DND-41 (cell line): ENCODE data around the gene RBMY1J.
"Not testable (repeated sequence)": the region's sequence is repeated elsewhere in the genome, so short reads cannot be mapped to it uniquely, and the experiment has no call there.

Experiments used
- ATAC-seq: fragments of 200-7000 bp; cut with Tn5 transposase; 3 replicates; pipeline ENCODE4 v1.9.1; 2021; ENCODE audit warnings: low read depth; ENCODE audit not compliant: insufficient read depth
- DNase-seq: peaks from one replicate; pipeline ENCODE4 v3.0.0-alpha.2; 2020
- H2AFZ ChIP-seq: 2 replicates; pipeline ENCODE4 v1.6.0; 2012; ENCODE audit warnings: low read depth, low read length
- H3K27ac ChIP-seq: 2 replicates; pipeline ENCODE4 v1.5.1; 2012; ENCODE audit warnings: low read length, inconsistent platforms
- H3K27me3 ChIP-seq: fragments of 200-600 bp; sonication (generic); 2 replicates; pipeline ENCODE4 v1.6.0; 2012; ENCODE audit warnings: low read length, mild to moderate bottlenecking, inconsistent platforms; ENCODE audit not compliant: insufficient read depth, poor library complexity
- H3K36me3 ChIP-seq: 2 replicates; pipeline ENCODE4 v1.5.1; 2012; ENCODE audit warnings: low read length, inconsistent platforms; ENCODE audit not compliant: insufficient read depth
- H3K4me1 ChIP-seq: 2 replicates; pipeline ENCODE4 v1.5.1; 2012; ENCODE audit warnings: mild to moderate bottlenecking, low read length; ENCODE audit not compliant: insufficient read depth
- H3K4me2 ChIP-seq: 2 replicates; pipeline ENCODE4 v1.6.0; 2012; ENCODE audit warnings: mild to moderate bottlenecking, moderate library complexity, low read length, inconsistent platforms; ENCODE audit not compliant: insufficient read depth
- H3K4me3 ChIP-seq, 2 experiments: fragments of 200-600 bp in 1 of 2; shearing (Covaris generic) in 1 of 2; 2 replicates each; pipeline ENCODE4 v1.5.1; 2012 to 2016; ENCODE audit warnings: inconsistent platforms in 2 of 2, low read length in 2 of 2, mild to moderate bottlenecking in 2 of 2, low read depth in 1 of 2, moderate library complexity in 1 of 2
- H3K79me2 ChIP-seq: 2 replicates; pipeline ENCODE4 v1.6.0; 2012; ENCODE audit warnings: low read length, inconsistent platforms; ENCODE audit not compliant: insufficient read depth
- H3K9ac ChIP-seq: 2 replicates; pipeline ENCODE4 v1.6.0; 2012; ENCODE audit warnings: low read depth, mild to moderate bottlenecking, inconsistent platforms, low read length, moderate library complexity
- H3K9me3 ChIP-seq: 2 replicates; pipeline ENCODE4 v1.5.1; 2012; ENCODE audit warnings: low read length, moderate library complexity, mild to moderate bottlenecking, inconsistent platforms; ENCODE audit not compliant: insufficient read depth, severe bottlenecking
- H4K20me1 ChIP-seq: 2 replicates; pipeline ENCODE4 v1.6.0; 2012; ENCODE audit warnings: low read length; ENCODE audit not compliant: insufficient read depth
- CTCF ChIP-seq: IDR thresholded peaks from 2 replicates; pipeline ENCODE4 v1.5.1; 2012; ENCODE audit warnings: borderline replicate concordance, low read length, moderate library complexity, mild to moderate bottlenecking; ENCODE audit not compliant: poor library complexity, severe bottlenecking; ENCODE audit errors: extremely low read depth
- EZH2 ChIP-seq: IDR thresholded peaks from 3 replicates; pipeline ENCODE4 v1.6.1; 2012; ENCODE audit warnings: borderline replicate concordance, low read depth, mild to moderate bottlenecking, moderate library complexity, low read length, inconsistent platforms; ENCODE audit not compliant: severe bottlenecking

RBMY1J gene

DNA sequence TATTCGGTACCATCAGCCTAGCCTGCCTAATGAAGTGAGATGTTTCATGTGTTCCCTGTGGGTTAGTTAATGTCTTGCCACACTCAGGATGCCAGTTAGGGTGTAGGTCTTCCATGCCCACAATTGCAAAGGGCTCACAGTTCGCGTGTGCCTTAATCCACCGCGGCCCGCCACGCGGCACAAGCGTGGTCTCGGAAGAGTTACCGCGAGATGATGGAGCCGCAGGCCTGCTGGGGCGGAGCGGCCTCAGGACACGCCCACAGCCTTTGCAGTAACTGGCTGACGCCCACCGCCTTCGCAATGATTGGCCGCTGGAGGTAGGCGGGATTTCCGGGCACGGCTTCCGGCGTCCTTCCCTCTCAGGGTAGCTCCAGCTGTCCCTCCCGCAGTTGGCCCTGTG, at the start of gene RBMY1J:
RBMY1J (plus strand) TSS at position 301 of the 400 bp plus-strand sequence. CDS start 2,038 bp downstream, outside the sequence.
- not testable (repeated sequence) for H3K4me3 ChIP-seq, H3K9me3 ChIP-seq, H3K27me3 ChIP-seq, DNase-seq, H4K20me1 ChIP-seq, H3K4me2 ChIP-seq, H2AFZ ChIP-seq, H3K4me1 ChIP-seq, H3K79me2 ChIP-seq, H3K9ac ChIP-seq, ATAC-seq, H3K36me3 ChIP-seq, H3K27ac ChIP-seq

DNA sequence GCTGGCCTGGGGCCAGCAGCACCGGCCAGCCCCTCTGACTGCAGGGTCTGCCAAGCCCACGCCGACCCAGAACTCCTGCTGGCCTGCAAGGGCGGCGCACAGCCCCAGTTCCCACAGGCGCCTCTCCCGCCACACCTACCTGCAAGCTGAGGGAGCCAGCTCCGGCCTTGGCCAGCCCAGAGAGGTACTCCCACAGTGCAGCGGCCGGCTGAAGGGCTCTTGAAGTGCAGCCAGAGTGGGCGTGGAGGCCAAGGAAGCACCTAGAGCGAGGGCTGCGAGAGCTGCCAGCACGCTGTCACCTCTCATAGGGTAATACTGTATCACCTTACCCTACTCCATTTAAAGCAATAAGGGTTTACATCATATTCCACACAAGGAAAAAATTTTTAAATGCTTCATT, 35.8 kb upstream of the RBMY1J start:
- Histone ChIP-seq H3K4me1 (no peaks in the 10 kb centered on the region), H2AFZ (no peak overlapping the region), H3K27ac (no peak overlapping the region), H3K27me3 (no peaks in the 10 kb centered on the region), H3K36me3 (no peaks in the 10 kb centered on the region), H3K79me2 (no peaks in the 10 kb centered on the region), H3K4me3 (no peak overlapping the region), H4K20me1 (no peaks in the 10 kb centered on the region), H3K9me3 (no peaks in the 10 kb centered on the region), H3K9ac (no peak overlapping the region), H3K4me2 (no peak overlapping the region)
- DNase-seq (no peak), ATAC-seq (no peak)
- TF ChIP-seq EZH2 (no peak), CTCF (no peak)

DNA sequence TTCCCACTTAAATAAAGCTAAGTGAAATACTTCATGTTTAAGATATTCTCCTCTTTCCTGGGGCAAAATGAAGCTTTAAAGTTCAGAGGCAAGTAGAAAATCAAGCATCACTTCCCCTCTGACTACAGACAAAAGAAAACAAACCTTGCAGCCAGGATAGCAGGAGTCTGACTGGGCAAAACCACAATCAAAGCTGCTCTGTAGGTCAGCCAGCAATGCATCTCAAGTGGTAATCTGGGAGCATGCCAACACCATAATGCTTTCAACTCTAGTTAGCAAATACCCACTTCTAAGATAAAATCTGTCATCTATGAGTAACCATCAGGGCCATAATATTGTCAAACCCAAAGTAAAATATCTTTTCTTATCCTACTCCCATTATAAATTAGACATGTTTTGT, 32.6 kb upstream of the RBMY1J start:
- Histone ChIP-seq H3K9me3 (no peaks in the 10 kb centered on the region), H3K4me3 (no peak overlapping the region), H3K4me1 (no peaks in the 10 kb centered on the region), H2AFZ (no peak overlapping the region), H3K79me2 (no peaks in the 10 kb centered on the region), H3K27me3 (no peaks in the 10 kb centered on the region), H4K20me1 (no peaks in the 10 kb centered on the region), H3K36me3 (no peaks in the 10 kb centered on the region), H3K4me2 (no peak overlapping the region), H3K9ac (no peak overlapping the region), H3K27ac (no peak overlapping the region)
- ATAC-seq (no peak), DNase-seq (no peak)
- no peak for TF ChIP-seq EZH2
- TF ChIP-seq CTCF = no peak

- no peak for DNase-seq
- Histone ChIP-seq H3K79me2 (no peaks in the 10 kb centered on the region), H3K4me2 (no peak overlapping the region), H3K9ac (no peak overlapping the region), H3K27me3 (no peaks in the 10 kb centered on the region), H4K20me1 (no peaks in the 10 kb centered on the region), H3K27ac (no peak overlapping the region), H3K4me1 (no peaks in the 10 kb centered on the region), H3K9me3 (no peaks in the 10 kb centered on the region), H3K36me3 (no peaks in the 10 kb centered on the region), H3K4me3 (no peak overlapping the region), H2AFZ (no peak overlapping the region)
- no peak for TF ChIP-seq CTCF
- TF ChIP-seq EZH2 = no peak
- ATAC-seq = no peak
Observed at GRCh38 chrY:22373494-22373893, 29.7 kb upstream of the RBMY1J start.

GRCh38 chrY:22444718-22445396, 41.6 kb downstream of the RBMY1J start:
- not testable (repeated sequence) for H3K36me3 ChIP-seq, DNase-seq, ATAC-seq

GRCh38 chrY:22455522-22455921, 52.3 kb downstream of the RBMY1J start:
- not testable (repeated sequence) for ATAC-seq, H4K20me1 ChIP-seq

More at GRCh38 chrY:22444718-22445396, 41.6 kb downstream of the RBMY1J start:
- H3K9ac ChIP-seq, H4K20me1 ChIP-seq, H3K4me1 ChIP-seq, H3K27ac ChIP-seq, H3K9me3 ChIP-seq, H3K27me3 ChIP-seq, H3K4me3 ChIP-seq, H3K4me2 ChIP-seq, H2AFZ ChIP-seq, H3K79me2 ChIP-seq: not testable (repeated sequence)

More at GRCh38 chrY:22455522-22455921, 52.3 kb downstream of the RBMY1J start:
- H3K27ac ChIP-seq, H3K4me1 ChIP-seq, H3K79me2 ChIP-seq, H3K9ac ChIP-seq, H2AFZ ChIP-seq, H3K9me3 ChIP-seq, H3K36me3 ChIP-seq, H3K4me3 ChIP-seq, H3K27me3 ChIP-seq, H3K4me2 ChIP-seq, DNase-seq: not testable (repeated sequence)
